ENCODE measurements around the gene SLC46A3. TPM values are rescaled to one million over a fixed set of nuclear protein-coding genes. Genes with fewer than 3 reads are reported as not detected.
A peak's percentile ranks its signal among the peaks of the same experiment; 100 is the strongest.
"Not testable (repeated sequence)": the region's sequence is repeated elsewhere in the genome, so short reads cannot be mapped to it uniquely, and the experiment has no call there.

Gene SLC46A3
- total RNA-seq, 4 donors from 2014 or later: 9.4 to 14.0 (median 10.6) TPM

- 51% methylated on average over 6 of the region's 6 CpGs for WGBS
- H3K36me3 ChIP-seq: no peaks in the 10 kb centered on the region
- intact Hi-C loops (cut with DNase I): no loop called here
- no peak for DNase-seq (ENCODE audit: extremely low spot score)
- H3K27ac ChIP-seq (replicated peaks in 1 of 4): peak overlapping the region in 1 of 4 donors; percentile 5
- TF ChIP-seq POLR2A (IDR thresholded peaks at IDR 0.05; ENCODE audit: low read depth): no peak
- peak in 1 of 2 donors; percentile 4 for TF ChIP-seq POLR2AphosphoS5 (IDR thresholded peaks at IDR 0.05)
- H3K27me3 ChIP-seq: no peaks in the 10 kb centered on the region
- no peak overlapping the region for H3K4me3 ChIP-seq
- H3K9me3 ChIP-seq: no peaks in the 10 kb centered on the region
- H3K4me1 ChIP-seq: peaks cover 0 to 4% (median 0%) of the 10 kb centered on the region in 4 donors
These were observed 25.3 kb upstream of the SLC46A3 start for GRCh38 chr13:28744091-28744536.

- no peak for TF ChIP-seq CTCF (IDR thresholded peaks at IDR 0.05)
- TF ChIP-seq POLR2AphosphoS5 (IDR thresholded peaks at IDR 0.05): no peak
- TF ChIP-seq EP300 (IDR thresholded peaks at IDR 0.05): no peak
- no peak for TF ChIP-seq POLR2A (IDR thresholded peaks at IDR 0.05; ENCODE audit: low read depth)
- Histone ChIP-seq H3K36me3 (no peaks in the 10 kb centered on the region), H3K9me3 (no peaks in the 10 kb centered on the region), H3K27me3 (no peaks in the 10 kb centered on the region), H3K4me3 (no peak overlapping the region), H3K27ac (replicated peaks in 1 of 4) (peak overlapping the region in 1 of 4 donors; percentile 5), H3K4me1 (peaks cover 0 to 4% (median 0%) of the 10 kb centered on the region in 4 donors)
- WGBS: 71% methylated on average over 4 of the region's 4 CpGs
- DNase-seq (ENCODE audit: extremely low spot score): no peak
- intact Hi-C loops (cut with DNase I): no loop called here
These were observed 24.8 kb upstream of the SLC46A3 start for GRCh38 chr13:28743499-28744083.

- no peaks in the 10 kb centered on the region for H3K36me3 ChIP-seq
- H3K4me1 ChIP-seq: peaks cover 0 to 4% (median 0%) of the 10 kb centered on the region in 4 donors
- no peaks in the 10 kb centered on the region for H3K9me3 ChIP-seq
- 83% methylated on average over 3 of the region's 3 CpGs for WGBS
- intact Hi-C loops (cut with DNase I): no loop called here
- no peak overlapping the region for H3K4me3 ChIP-seq
- no peak for TF ChIP-seq EP300 (IDR thresholded peaks at IDR 0.05)
- TF ChIP-seq POLR2A (IDR thresholded peaks at IDR 0.05; ENCODE audit: low read depth): no peak
- TF ChIP-seq POLR2AphosphoS5 (IDR thresholded peaks at IDR 0.05): no peak
- TF ChIP-seq CTCF (IDR thresholded peaks at IDR 0.05): no peak
- no peak for DNase-seq (ENCODE audit: extremely low spot score)
- H3K27me3 ChIP-seq: no peaks in the 10 kb centered on the region
- no peak overlapping the region for H3K27ac ChIP-seq (replicated peaks in 1 of 4)
These were observed 24.2 kb upstream of the SLC46A3 start for GRCh38 chr13:28743020-28743419.

- H3K4me1 ChIP-seq; H3K27me3 ChIP-seq; H3K36me3 ChIP-seq; H3K27ac ChIP-seq (replicated peaks in 1 of 4); H3K9me3 ChIP-seq; intact Hi-C loops (cut with DNase I); H3K4me3 ChIP-seq; DNase-seq (ENCODE audit: extremely low spot score): not testable (repeated sequence)
- 76% methylated on average over 11 of the region's 11 CpGs for WGBS
These were observed 23.7 kb upstream of the SLC46A3 start for GRCh38 chr13:28742445-28742844.

- peaks cover 0 to 4% (median 0%) of the 10 kb centered on the region in 4 donors for H3K4me1 ChIP-seq
- H3K27ac ChIP-seq (replicated peaks in 1 of 4): no peak overlapping the region
- no peaks in the 10 kb centered on the region for H3K9me3 ChIP-seq
- intact Hi-C loops (cut with DNase I): no loop called here
- no peak for DNase-seq (ENCODE audit: extremely low spot score)
- H3K4me3 ChIP-seq: no peak overlapping the region
- no peaks in the 10 kb centered on the region for H3K27me3 ChIP-seq
- 31% methylated on average over 1 of the region's 1 CpG for WGBS
- no peaks in the 10 kb centered on the region for H3K36me3 ChIP-seq
- TF ChIP-seq POLR2AphosphoS5 (IDR thresholded peaks at IDR 0.05) (no peak), EP300 (IDR thresholded peaks at IDR 0.05) (no peak), POLR2A (IDR thresholded peaks at IDR 0.05; ENCODE audit: low read depth) (no peak), CTCF (IDR thresholded peaks at IDR 0.05) (no peak)
These were observed 22.3 kb upstream of the SLC46A3 start for GRCh38 chr13:28741084-28741491.

GRCh38 chr13:28739376-28739775, 20.6 kb upstream of the SLC46A3 start:
- Histone ChIP-seq H3K27ac (replicated peaks in 1 of 4) (no peak overlapping the region), H3K27me3 (no peaks in the 10 kb centered on the region), H3K4me3 (no peak overlapping the region), H3K9me3 (no peaks in the 10 kb centered on the region), H3K4me1 (no peaks in the 10 kb centered on the region), H3K36me3 (no peaks in the 10 kb centered on the region)
- TF ChIP-seq POLR2A (IDR thresholded peaks at IDR 0.05; ENCODE audit: low read depth): no peak
- TF ChIP-seq CTCF (IDR thresholded peaks at IDR 0.05): no peak
- no peak for TF ChIP-seq EP300 (IDR thresholded peaks at IDR 0.05)
- no peak for DNase-seq (ENCODE audit: extremely low spot score)
- 87% methylated on average over 3 of the region's 3 CpGs for WGBS
- intact Hi-C loops (cut with DNase I): no loop called here

Measured in esophagus muscularis mucosa (tissue), 4 donors.